B cell (primary cell): ENCODE data around the gene SLIT3. TPM values are rescaled to one million over a fixed set of nuclear protein-coding genes. Genes with fewer than 3 reads are reported as not detected.

Experiments used
- ATAC-seq: fragments of 200-7000 bp; cut with Tn5 transposase; one replicate; pipeline ENCODE4 v1.10.0; 2021; ENCODE audit warnings: low read depth, mild to moderate bottlenecking, moderate number of reproducible peaks, moderate library complexity
- CTCF ChIA-PET: fragments of 350-600 bp; sonication (Branson Sonifier 250); formaldehyde crosslinking; loops from one replicate; lab custom pipeline; 2021; ENCODE audit warnings: antibody characterized with exemption, inconsistent platforms; lab: Charles Lee
- POLR2A ChIA-PET: fragments of 350-600 bp; sonication (Branson Sonifier 250); formaldehyde crosslinking; loops from one replicate; lab custom pipeline; 2021; ENCODE audit warnings: antibody characterized with exemption; lab: Charles Lee
- DNase-seq: peaks from one replicate; pipeline ENCODE4 v3.0.0; 2013
- H2AFZ ChIP-seq: 2 replicates; pipeline ENCODE4 v1.6.1; 2012; ENCODE audit warnings: mild to moderate bottlenecking, low read depth, low read length; ENCODE audit not compliant: insufficient read depth, poor library complexity, severe bottlenecking
- H3K27ac ChIP-seq, 2 donors: 1 replicate in 1 of 2; 2 replicates in 1 of 2; pipeline ENCODE4 v1.5.1; 2012 to 2013; ENCODE audit warnings: low read length in 2 of 2, mild to moderate bottlenecking in 2 of 2, moderate library complexity in 1 of 2
- H3K27me3 ChIP-seq, 4 experiments: fragments of 200-600 bp in 1 of 4; sonication (generic) in 1 of 4; replicated peaks in 1 of 4; 1 replicate in 2 of 4; 2 replicates in 2 of 4; pipeline versions ENCODE4 v1.6.1 to v1.7.0; 2013 to 2016; ENCODE audit warnings: low read length in 3 of 4, mild to moderate bottlenecking in 2 of 4, mixed read lengths in 1 of 4, moderate library complexity in 1 of 4; ENCODE audit not compliant: insufficient read depth in 4 of 4, control insufficient read depth in 3 of 4; ENCODE audit errors: control extremely low read depth in 1 of 4
- H3K36me3 ChIP-seq, 2 experiments: replicated peaks in 1 of 2; 1 replicate in 1 of 2; 2 replicates in 1 of 2; pipeline versions ENCODE4 v1.6.1 to v1.7.1; 2013; ENCODE audit warnings: low read length in 1 of 2; ENCODE audit not compliant: insufficient read depth in 2 of 2, control insufficient read depth in 1 of 2; ENCODE audit errors: control extremely low read depth in 1 of 2, extremely low read depth in 1 of 2
- H3K4me1 ChIP-seq, 2 donors: fragments of 200-600 bp in 1 of 2; sonication (generic) in 1 of 2; 1 replicate in 1 of 2; 2 replicates in 1 of 2; pipeline versions ENCODE4 v1.5.1 to v1.6.1; 2013 to 2017; ENCODE audit warnings: low read length in 2 of 2; ENCODE audit not compliant: control insufficient read depth in 2 of 2, insufficient read depth in 2 of 2
- H3K4me2 ChIP-seq: replicated peaks from 2 replicates; pipeline ENCODE3; 2012; ENCODE audit warnings: mild to moderate bottlenecking, low read depth, low read length; ENCODE audit not compliant: poor library complexity, severe bottlenecking
- H3K4me3 ChIP-seq, 5 experiments: fragments of 200-600 bp in 1 of 5; sonication (generic) in 1 of 5; 1 replicate in 3 of 5; 2 replicates in 2 of 5; pipeline versions ENCODE4 v1.5.1 to v1.7.0; 2011 to 2016; ENCODE audit warnings: low read length in 4 of 5, mild to moderate bottlenecking in 4 of 5, low read depth in 2 of 5, control low read depth in 1 of 5, moderate library complexity in 1 of 5; ENCODE audit not compliant: insufficient read depth in 1 of 5; ENCODE audit errors: control extremely low read depth in 1 of 5, extremely low read depth in 1 of 5
- H3K79me2 ChIP-seq: fragments of 200-600 bp; sonication (generic); one replicate; pipeline ENCODE4 v1.6.0; 2016; ENCODE audit warnings: low read length; ENCODE audit not compliant: control insufficient read depth, insufficient read depth
- H3K9ac ChIP-seq: fragments of 200-600 bp; sonication (generic); 2 replicates; pipeline ENCODE4 v1.6.1; 2017; ENCODE audit warnings: mild to moderate bottlenecking, low read length, moderate library complexity
- H3K9me3 ChIP-seq, 3 donors: one replicate each; pipeline versions ENCODE4 v1.6.1 to v1.7.1; 2013; ENCODE audit warnings: low read length in 2 of 3; ENCODE audit not compliant: control insufficient read depth in 2 of 3, insufficient read depth in 1 of 3; ENCODE audit errors: control extremely low read depth in 1 of 3
- H4K20me1 ChIP-seq: 2 replicates; pipeline ENCODE4 v1.6.0; 2012; ENCODE audit warnings: mild to moderate bottlenecking, low read length; ENCODE audit not compliant: insufficient read depth, control insufficient read depth, poor library complexity, severe bottlenecking
- H3K27ac Mint-ChIP-seq: one replicate; pipeline ENCODE4 v1.8.0; 2021; ENCODE audit warnings: mixed read lengths
- H3K27me3 Mint-ChIP-seq: one replicate; pipeline ENCODE4 v1.8.0; 2021; ENCODE audit warnings: mixed read lengths
- H3K4me1 Mint-ChIP-seq: one replicate; pipeline ENCODE4 v1.8.0; 2021; ENCODE audit warnings: mixed read lengths
- H3K4me3 Mint-ChIP-seq: one replicate; pipeline ENCODE4 v1.8.0; 2021; ENCODE audit warnings: mixed read lengths
- H3K9me3 Mint-ChIP-seq: one replicate; pipeline ENCODE4 v1.8.0; 2022; ENCODE audit warnings: mixed read lengths; ENCODE audit not compliant: insufficient read depth
- CTCF ChIP-seq: fragments of 200-600 bp; IDR thresholded peaks from one replicate; pipeline ENCODE4 v1.8.0; 2022; ENCODE audit warnings: antibody characterized with exemption, mild to moderate bottlenecking
- EZH2 ChIP-seq: IDR thresholded peaks from 2 replicates; pipeline ENCODE4 v1.6.1; 2012; ENCODE audit warnings: borderline replicate concordance, low read depth, mild to moderate bottlenecking, moderate library complexity, low read length; ENCODE audit not compliant: insufficient read depth, poor library complexity, severe bottlenecking
- WGBS: methylation state at CpG from one replicate; pipeline ENCODE4 v1.1.5; 2013; ENCODE audit warnings: missing lambda C conversion rate; ENCODE audit not compliant: insufficient coverage; 5-methylcytosine and 5-hydroxymethylcytosine counted together
- intact Hi-C: fragments of 100-400 bp; cut with micrococcal nuclease; formaldehyde crosslinking; loops from one replicate; pipeline ENCODE4 v1.10.0; 2022
- polyA plus RNA-seq: library from polyadenylated mRNA; depleted of rRNA; stranded (reverse); fragments of >200 nt; gene quantifications from 2 replicates; pipeline ENCODE4 v1.2.3, GENCODE V29; 2012
- total RNA-seq, 2 donors: library from RNA; stranded (reverse); fragments of 120-200 nt in 1 of 2; gene quantifications; 1 replicate in 1 of 2; 2 replicates in 1 of 2; pipeline versions ENCODE4 v1.2.3 to v1.2.4, GENCODE V29; 2013 to 2022

SLIT3 gene
- total and polyA plus RNA-seq, 2 donors (not counting 1 experiment from before 2014, with no cell fraction given) = not detected

DNA sequence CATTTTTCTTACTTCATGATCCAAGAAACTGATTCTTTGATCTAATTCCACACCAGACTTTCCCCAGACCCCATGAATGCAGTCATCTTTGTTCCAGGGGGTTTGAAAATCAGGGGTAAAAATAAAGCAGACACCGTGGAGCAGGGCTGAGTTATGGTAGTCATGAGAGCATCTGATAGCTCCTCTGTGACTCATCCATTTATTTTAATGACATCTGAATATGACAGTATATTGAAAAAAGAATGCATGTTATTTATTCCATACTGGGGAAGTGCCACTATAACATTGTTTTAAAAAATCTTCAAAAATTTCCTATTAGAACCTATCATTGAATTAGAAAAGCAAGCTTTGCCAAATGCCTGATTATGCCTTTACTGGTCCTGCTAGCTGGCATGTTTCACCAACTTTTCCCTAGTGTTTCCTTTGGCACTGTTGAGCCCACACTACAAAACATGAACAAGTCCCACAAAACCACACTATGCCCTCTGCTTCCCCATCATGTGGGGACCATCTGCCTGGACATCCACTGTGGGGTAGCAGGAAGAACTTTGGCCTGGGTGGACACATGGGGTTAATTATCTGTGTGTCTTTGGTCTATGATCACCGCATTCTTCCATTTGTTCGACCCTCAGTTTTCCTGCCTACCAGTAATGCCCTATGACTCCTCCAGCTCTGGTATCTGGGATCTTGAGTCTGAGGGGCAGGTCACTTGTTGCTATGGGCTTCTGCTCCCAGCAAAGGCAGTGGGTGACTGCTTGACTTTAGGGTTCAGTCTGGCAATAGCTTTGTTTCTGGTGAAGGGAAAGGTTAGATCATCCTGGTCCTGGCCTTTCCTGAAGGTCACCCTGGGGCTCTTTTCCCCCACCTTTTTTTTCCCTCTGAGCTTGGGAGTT lies 639.1 kb downstream of the SLIT3 start:
- peaks cover 0 to 3% (median 0%) of the 10 kb centered on the region in 4 experiments for H3K27me3 ChIP-seq
- no peaks in the 10 kb centered on the region for H3K9me3 Mint-ChIP-seq
- H2AFZ ChIP-seq = no peak overlapping the region
- no peak overlapping the region for H3K4me3 Mint-ChIP-seq
- H3K27me3 Mint-ChIP-seq = peaks cover 18% of the 10 kb centered on the region
- no peaks in the 10 kb centered on the region for H3K79me2 ChIP-seq
- H3K27ac ChIP-seq = no peak overlapping the region
- no peaks in the 10 kb centered on the region for H4K20me1 ChIP-seq
- H3K4me1 ChIP-seq = no peaks in the 10 kb centered on the region
- no peaks in the 10 kb centered on the region for H3K9me3 ChIP-seq
- no peaks in the 10 kb centered on the region for H3K36me3 ChIP-seq
- ChIA-PET CTCF (no interaction called here), POLR2A (no interaction called here)
- TF ChIP-seq EZH2 = no peak
- TF ChIP-seq CTCF = no peak
- no peak for DNase-seq
- H3K9ac ChIP-seq = no peak overlapping the region
- WGBS = 100% methylated on average over 2 of the region's 3 CpGs
- no peaks in the 10 kb centered on the region for H3K4me1 Mint-ChIP-seq
- H3K4me2 ChIP-seq = no peak overlapping the region
- no peak overlapping the region for H3K4me3 ChIP-seq
- intact Hi-C loops = no loop called here
- no peak for ATAC-seq
- H3K27ac Mint-ChIP-seq = no peak overlapping the region

DNA sequence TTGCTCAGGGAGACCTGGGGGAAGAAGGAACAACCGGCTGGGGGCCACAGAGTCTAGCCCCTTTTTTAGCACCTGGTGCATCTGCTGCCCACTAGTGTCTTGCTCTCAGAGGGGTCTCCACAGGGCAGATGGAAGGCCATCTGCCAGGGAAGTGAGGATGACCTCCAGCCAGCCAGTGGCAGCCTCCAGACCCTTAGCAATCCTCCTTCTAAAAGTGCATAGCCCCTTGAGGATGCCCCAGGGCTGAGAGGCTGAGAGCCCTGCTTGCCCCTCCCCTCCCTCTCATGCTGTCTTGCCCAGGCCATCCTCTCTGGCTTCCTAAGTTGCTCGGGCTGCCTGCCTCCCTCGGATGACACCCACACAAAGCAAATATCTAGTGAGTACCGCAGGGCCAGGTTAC lies 640.2 kb downstream of the SLIT3 start:
- Histone ChIP-seq H2AFZ (no peak overlapping the region), H3K27ac (no peak overlapping the region), H3K4me2 (no peak overlapping the region), H3K4me3 (no peak overlapping the region), H3K4me1 (no peaks in the 10 kb centered on the region), H3K79me2 (no peaks in the 10 kb centered on the region), H3K9ac (no peak overlapping the region), H4K20me1 (no peaks in the 10 kb centered on the region), H3K27me3 (peaks cover 0 to 3% (median 0%) of the 10 kb centered on the region in 4 experiments), H3K36me3 (no peaks in the 10 kb centered on the region), H3K9me3 (no peaks in the 10 kb centered on the region)
- Mint-ChIP-seq H3K9me3 (no peaks in the 10 kb centered on the region), H3K4me1 (no peaks in the 10 kb centered on the region), H3K27me3 (peaks cover 18% of the 10 kb centered on the region), H3K4me3 (no peak overlapping the region), H3K27ac (no peak overlapping the region)
- WGBS = 83% methylated on average over 4 of the region's 4 CpGs
- DNase-seq (no peak), ATAC-seq (no peak)
- intact Hi-C loops = no loop called here
- TF ChIP-seq EZH2 = no peak
- no peak for TF ChIP-seq CTCF
- ChIA-PET POLR2A (no interaction called here), CTCF (no interaction called here)
